Stimulated activated CD4-positive, alpha-beta T cell treated with anti-CD3 and anti-CD28 coated beads, Interleukin-1b, Interleukin-23, amount 100 ng/mL, for 4 hours (primary cell): ENCODE measurements around the gene PLCB2.
A peak's percentile ranks its signal among the peaks of the same experiment; 100 is the strongest.

Experiments used
- DNase-seq, 2 donors: peaks; one replicate each; pipeline ENCODE4 v3.0.0-alpha.2; 2020; ENCODE audit warnings: low read depth in 2 of 2

Gene PLCB2

GRCh38 chr15:40250771-40251483 is 56.8 kb downstream of the PLCB2 start:
- no peak for DNase-seq

- no peak for DNase-seq
Observed at GRCh38 chr15:40250304-40250656, 57.5 kb downstream of the PLCB2 start.

- DNase-seq: no peak
Observed at GRCh38 chr15:40249477-40250303, 58.0 kb downstream of the PLCB2 start.

GRCh38 chr15:40248006-40248783 is 59.5 kb downstream of the PLCB2 start:
- no peak for DNase-seq

- DNase-seq: no peak
Observed at GRCh38 chr15:40247406-40247971, 60.2 kb downstream of the PLCB2 start.

- DNase-seq: no peak
Observed at GRCh38 chr15:40246496-40247280, 61.0 kb downstream of the PLCB2 start.

- no peak for DNase-seq
Observed at GRCh38 chr15:40245666-40246450, 61.9 kb downstream of the PLCB2 start.

GRCh38 chr15:40244961-40245523 is 62.7 kb downstream of the PLCB2 start:
- DNase-seq: no peak

GRCh38 chr15:40243126-40243810 is 64.5 kb downstream of the PLCB2 start:
- no peak for DNase-seq

GRCh38 chr15:40242601-40243000 is 65.1 kb downstream of the PLCB2 start:
- no peak for DNase-seq

- DNase-seq: no peak
Observed at GRCh38 chr15:40242213-40242599, 65.5 kb downstream of the PLCB2 start.

- DNase-seq: no peak
Observed at GRCh38 chr15:40241269-40242212, 66.2 kb downstream of the PLCB2 start.

- DNase-seq: no peak
Observed at GRCh38 chr15:40240619-40241221, 67.0 kb downstream of the PLCB2 start.

- DNase-seq: no peak
Observed at GRCh38 chr15:40239693-40240618, 67.8 kb downstream of the PLCB2 start.

- no peak for DNase-seq
Observed at GRCh38 chr15:40239404-40239692, 68.4 kb downstream of the PLCB2 start.

- peak; percentile 9 to 27 for DNase-seq
Observed at GRCh38 chr15:40238532-40239403, 69.0 kb downstream of the PLCB2 start, which contains the start of gene PAK6. Gene PAK6, plus strand, starts transcription at chr15:40239063. Its CDS starts 25,723 bp downstream, at chr15:40264786.
